Measurements from ENCODE around the gene PGR. TPM values are rescaled to one million over a fixed set of nuclear protein-coding genes. Genes with fewer than 3 reads are reported as not detected.

PGR gene
- total and polyA plus RNA-seq, 2 of the 8 experiments (the other 6 are each of a cell fraction or from before 2014, with no cell fraction given) = 0.03 to 0.35 TPM

DNA sequence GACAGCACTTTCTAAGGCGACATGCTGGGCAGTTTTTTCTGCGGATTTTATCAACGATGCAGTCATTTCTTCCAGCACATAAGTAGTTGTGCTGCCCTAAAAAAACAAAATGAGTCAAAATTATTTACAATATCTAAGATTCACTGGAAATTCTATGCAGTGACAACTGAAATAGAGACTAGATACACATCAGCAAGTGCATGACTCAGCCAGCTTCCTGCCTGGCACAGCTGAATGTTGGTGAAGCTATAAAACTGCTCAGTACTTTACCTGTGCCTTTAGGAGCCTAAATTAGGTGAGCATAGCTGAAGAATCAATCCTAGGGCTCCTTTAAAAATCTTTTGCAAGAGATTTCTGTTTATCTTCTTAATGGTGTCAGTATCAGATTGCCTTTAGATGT, 37.8 kb downstream of the PGR start (continued):
- TF ChIP-seq EGR1 (IDR thresholded peaks at IDR 0.05; ENCODE audit: borderline replicate concordance, low read depth, low read length) (no peak), HDAC6 (IDR thresholded peaks at IDR 0.05; ENCODE audit: low read depth, low read length) (no peak)
